GM21515 (cell line): ENCODE results near the gene CBS.
"Not testable (repeated sequence)": the region's sequence is repeated elsewhere in the genome, so short reads cannot be mapped to it uniquely, and the experiment has no call there.

Experiments
- ATAC-seq: cut with Tn5 transposase; IDR thresholded peaks from one replicate; pipeline ENCODE4 v1.9.1; 2021; ENCODE audit not compliant: unreplicated experiment

Gene CBS

DNA sequence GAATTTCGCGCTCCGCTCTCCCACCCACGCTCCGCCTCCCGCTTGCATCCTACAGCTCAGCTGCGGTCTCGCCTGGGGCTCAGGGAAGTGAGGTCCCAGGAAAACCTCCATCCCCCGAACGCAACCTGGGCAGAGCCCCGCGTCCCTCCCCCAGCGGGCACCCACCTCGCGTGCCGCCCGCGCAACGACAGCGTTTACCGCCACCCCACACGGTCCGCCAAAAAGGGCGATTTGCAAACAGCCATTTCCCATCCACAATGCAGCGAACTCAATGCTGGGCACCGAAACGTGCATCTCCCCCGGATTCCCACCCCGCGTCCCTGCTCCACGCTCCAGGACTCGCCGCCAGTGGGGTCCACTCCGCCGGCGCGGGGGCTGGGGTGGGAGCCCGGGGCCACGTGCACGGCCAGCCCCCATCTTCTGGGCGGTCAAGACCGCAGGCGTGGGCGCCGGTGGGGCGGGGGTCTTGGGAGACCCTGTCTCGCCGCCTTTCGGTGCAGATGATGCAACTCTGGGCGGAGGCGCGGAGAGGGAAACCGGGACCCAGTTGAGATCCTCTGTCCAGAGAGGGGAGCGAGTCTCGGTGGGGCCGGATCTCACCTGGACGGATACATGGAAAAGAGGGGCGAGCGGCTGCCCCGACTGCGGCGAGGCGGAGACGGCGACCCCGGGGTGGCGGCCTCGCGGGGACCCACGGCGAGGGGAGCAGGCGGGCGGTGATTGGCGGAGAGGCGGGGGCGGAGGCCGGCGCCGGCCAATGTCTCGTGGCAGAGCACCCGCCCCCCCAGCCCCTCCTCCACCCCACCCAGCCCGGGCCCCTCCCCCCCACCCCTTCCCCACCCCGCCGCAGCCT is at the start of gene CBS:
TSS of gene CBS (minus strand) at position 666 of the 853 bp plus-strand sequence. CDS start 3,642 bp downstream, outside the sequence.
- ATAC-seq = not testable (repeated sequence)

DNA sequence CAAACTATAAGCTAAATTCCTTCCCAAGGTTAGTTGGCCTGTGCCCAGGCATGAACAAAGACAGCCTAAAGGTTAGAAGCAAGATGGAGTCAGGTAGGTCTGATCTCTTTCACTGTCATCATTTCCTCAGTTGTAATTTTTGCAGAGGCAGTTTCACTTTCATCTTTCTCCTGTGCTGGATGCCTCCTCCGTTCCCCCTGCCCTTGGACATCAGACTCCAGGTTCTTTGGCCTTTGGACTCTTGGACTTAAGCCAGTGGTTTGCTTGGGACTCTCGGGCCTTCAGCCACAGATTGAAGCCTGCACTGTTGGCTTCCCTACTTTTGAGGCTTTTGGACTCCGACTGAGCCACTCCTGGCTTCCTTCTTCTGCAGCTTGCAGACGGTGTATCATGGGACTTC is 40.3 kb upstream of the CBS start:
- not testable (repeated sequence) for ATAC-seq

DNA sequence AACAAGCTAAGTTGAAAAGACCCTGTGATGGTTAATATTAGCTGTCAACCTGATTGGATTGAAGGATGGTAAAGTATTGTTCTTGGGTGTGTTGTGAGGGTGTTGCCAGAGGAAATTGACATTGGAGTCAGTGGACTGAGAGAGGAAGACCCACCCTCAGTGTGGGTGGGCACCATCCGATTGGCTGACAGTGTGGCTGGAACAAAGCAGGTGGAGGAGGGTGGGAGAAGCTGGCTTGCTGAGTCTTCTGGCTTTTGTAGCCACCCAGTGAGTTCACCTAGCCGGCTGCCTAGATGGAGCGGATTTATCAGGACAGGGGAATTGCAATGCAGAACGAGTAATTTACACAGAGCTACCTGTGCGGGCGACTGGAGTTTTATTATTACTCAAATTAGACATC is 38.8 kb upstream of the CBS start:
- not testable (repeated sequence) for ATAC-seq

GRCh38 chr21:43109006-43109405 is 33.4 kb upstream of the CBS start:
- not testable (repeated sequence) for ATAC-seq

GRCh38 chr21:43108177-43108576 is 32.5 kb upstream of the CBS start:
- not testable (repeated sequence) for ATAC-seq

DNA sequence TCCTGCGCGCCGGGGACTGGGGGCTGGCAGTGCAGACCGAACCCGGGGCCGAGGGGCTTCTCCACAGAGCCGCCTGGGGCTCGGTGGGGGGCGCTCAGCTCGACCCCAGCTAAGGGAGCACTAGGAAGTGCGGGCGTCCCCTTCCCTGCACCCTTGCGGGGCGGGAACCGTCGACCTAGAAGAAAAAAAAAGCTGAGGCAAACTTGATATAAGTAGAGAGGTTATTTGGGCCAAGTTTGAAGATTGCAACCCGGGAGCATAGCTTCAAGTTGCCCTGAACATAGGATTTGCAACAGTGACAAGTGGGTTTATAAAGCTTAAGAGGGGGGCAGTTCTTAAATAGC is 32.1 kb upstream of the CBS start:
- not testable (repeated sequence) for ATAC-seq

DNA sequence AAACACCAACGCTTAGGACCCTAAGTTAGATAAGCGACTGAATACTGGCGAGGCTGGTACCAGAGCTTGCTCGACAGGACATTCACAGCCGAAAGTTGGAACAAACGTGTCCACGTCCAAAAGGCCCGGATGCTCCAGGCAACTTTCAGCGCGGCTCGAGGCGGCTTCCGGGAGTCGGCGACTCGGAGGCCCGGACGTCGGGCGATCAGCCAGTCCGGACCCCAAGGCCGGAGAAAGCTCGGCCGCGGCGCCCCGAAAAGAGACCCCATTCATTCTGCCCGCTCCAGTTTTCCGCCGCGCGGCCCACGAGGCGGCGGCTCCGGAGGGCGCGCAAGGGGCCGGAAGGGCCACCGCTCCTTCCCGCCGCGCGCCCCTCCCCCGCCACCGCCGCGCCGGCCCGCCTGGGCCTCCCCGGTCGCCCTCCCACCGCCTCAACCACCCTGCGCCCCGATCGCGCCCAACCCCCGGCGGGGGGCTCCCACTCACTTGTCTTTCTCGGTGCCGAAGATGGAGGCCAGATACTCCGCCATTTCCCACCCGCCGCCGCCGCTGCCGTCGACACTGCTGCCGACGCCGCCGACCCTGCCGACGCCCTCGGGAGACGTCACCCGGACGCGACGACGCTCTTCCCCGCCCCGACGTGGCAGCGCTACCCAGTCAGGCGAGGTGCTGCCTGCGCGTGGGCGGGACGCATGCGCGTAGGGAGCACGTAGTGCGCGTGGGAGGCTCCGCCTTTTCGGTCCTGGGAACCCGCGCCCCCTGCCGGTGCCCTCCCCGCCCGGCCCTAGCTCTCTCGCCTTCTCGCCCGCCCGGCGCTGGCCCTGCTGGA is 31.5 kb upstream of the CBS start, which contains the start of gene U2AF1:
TSS of gene U2AF1 (minus strand) at position 606 of the 829 bp plus-strand sequence. CDS start at position 530, 76 bp downstream.
- peak; percentile 68 for ATAC-seq

GRCh38 chr21:43104642-43105041 is 29.0 kb upstream of the CBS start:
- ATAC-seq = not testable (repeated sequence)

GRCh38 chr21:43102281-43102680 is 26.6 kb upstream of the CBS start:
- ATAC-seq = not testable (repeated sequence)

- not testable (repeated sequence) for ATAC-seq
Measured at GRCh38 chr21:43101676-43102075, 26.0 kb upstream of the CBS start.

DNA sequence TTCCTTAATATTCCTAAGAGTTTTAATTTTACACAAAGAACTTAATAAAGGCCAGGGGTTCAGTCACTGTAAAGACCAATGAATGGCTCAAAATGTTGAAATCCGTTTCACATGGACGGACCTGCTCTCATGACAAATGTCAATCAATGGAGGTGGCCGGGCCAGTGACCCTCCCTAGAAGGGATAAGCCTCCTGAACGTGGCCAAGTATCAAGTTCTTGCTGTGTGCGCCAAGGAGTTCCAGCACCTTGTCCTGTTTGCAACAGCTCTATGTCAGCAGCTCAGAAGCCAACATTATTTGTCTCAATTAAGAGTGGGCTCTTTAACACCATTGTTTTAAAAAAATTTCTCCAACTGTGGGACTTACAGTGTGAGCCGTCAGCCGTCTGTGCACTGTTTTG is 25.4 kb upstream of the CBS start:
- ATAC-seq = not testable (repeated sequence)

- not testable (repeated sequence) for ATAC-seq
Measured at GRCh38 chr21:43091979-43092614, 16.5 kb upstream of the CBS start.

DNA sequence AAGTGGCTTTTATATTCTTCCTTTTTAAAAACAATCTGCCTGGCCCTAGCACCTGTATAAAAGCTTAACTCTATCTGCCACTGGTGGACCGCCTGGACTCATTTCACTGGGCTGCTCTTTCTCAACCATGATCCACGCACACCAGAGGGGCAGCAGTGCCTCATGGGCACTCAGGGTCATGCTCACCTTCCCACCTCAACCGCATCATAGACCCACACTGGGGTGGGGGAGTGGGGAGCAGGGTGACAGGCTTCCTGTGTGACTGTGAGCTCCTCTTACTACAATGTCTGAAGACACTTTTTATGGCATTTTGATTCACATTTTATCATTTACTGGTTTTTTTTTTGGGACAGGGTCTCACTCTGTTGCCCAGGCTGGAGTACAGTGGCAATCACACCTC is 15.3 kb upstream of the CBS start:
- not testable (repeated sequence) for ATAC-seq

GRCh38 chr21:43089463-43089862 is 13.8 kb upstream of the CBS start:
- not testable (repeated sequence) for ATAC-seq

DNA sequence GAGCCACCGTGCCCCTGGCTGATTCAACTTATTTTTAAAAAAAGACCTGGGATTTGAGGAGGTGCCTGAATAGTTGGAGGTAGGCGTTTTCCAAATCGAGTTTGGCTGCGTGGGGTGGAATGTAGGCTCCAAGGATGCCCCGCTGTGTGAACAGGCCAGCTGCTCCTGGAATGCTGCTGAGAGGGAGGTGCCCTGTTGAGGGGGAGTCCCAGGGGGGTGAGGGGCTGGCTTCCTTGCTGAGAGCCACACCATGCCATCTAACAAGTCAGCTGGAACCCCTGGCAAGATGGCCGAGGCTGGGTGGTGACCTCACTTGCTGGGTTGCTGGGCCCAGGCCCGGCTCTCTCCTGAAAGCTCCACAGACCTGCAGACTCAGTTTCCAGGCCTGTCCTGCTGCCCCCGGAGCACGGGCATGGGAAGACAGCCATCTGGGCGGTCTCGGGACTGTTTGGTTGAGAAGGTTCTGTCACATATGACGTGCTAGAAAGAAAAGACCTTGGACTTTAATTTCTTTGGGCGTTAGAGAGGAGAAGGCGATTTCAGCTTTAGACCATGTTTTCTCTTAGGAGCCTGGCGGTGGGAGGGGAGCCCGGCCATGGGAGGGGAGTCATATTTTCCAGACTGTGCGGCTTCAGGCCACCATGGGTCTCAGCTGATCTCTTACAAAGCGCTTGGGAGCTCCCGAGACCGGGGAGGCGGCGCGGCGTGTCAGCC is 7.1 kb upstream of the CBS start:
- ATAC-seq = not testable (repeated sequence)

DNA sequence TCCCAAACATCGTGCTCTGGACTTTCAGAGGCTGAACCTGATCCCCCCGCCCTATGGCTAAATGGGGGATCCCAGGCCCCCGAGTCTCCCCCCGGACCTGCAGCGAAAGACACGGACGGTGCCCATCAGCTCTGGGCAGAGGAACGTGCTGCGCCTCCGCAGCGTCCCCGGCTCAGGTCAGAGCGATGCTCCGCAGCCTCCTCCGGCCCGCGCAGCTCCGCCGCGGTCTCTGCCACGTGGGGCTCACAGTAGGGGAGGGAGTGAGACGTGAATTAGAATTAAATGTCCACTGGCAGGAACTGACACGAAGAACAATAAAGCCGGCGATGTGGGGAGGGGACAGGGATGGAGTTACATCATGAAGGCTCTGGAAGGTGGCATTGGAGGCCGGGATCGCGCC is 1.0 kb upstream of the CBS start:
- ATAC-seq = not testable (repeated sequence)

DNA sequence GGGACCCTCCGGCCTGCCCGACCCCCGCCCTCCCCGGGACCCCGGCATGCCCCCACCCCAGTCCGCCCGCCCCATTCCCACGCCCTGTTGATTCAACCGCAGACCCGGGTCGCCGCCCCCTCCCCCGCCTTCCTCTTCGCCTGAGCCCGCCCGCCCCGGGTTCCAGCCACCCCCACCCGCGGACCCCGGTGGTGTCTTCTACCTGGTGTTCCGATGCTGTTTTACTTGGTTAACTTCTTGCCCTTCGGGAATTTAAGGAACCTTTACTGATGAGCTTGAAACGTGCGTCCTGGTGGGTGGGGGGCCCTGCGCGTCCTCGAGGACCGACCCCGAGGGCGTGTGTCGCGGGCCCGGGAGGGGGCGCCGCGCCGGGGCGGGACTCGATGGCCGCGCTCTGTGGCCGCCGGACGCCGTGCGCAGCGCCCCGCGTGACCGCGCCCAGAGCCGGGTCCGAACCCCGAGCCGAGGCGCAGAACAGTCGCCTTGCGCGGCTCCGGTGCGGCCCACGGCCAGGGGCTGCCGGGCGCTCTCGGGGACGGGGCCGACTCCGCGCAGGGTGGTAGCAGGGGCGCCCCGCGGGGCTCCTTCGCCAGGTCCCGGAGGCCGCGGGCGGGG is 495 bp upstream of the CBS start:
- not testable (repeated sequence) for ATAC-seq

GRCh38 chr21:43074401-43075169 is 1.1 kb downstream of the CBS start:
- not testable (repeated sequence) for ATAC-seq

GRCh38 chr21:43072742-43073141 is 2.9 kb downstream of the CBS start:
- not testable (repeated sequence) for ATAC-seq
